ENCODE measurements around the gene ERBB4. TPM values are rescaled to one million over a fixed set of nuclear protein-coding genes. Genes with fewer than 3 reads are reported as not detected.

ERBB4 gene
- polyA plus RNA-seq, 2 of the 4 experiments (the other 2 are of a cell fraction), result not detected

DNA sequence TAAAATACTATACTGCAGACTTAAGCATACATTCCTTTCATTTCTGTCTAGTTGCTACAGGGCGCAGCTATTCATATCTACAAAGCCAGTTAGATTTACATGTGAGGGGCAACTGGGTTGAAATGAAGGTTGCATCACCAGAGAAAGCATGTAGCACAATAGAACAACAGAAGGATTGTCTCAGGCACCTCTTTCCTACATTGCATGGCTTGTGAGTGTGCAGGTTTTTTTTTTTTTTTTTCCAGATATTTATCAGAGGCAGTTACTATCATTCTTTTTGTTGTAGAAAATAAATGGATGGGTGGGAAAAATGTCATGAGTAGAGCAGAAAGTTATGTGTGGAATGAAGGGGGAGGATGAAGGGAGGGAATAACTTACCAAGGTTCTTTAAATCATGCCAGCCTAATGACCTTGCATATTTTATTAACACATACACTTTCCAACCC lies 86.8 kb downstream of the ERBB4 start:
- H3K27ac ChIP-seq, result peak overlapping the region in 1 of 2 experiments; percentile 48; a peak in 1 of 6 replicates
- POLR2A ChIA-PET, result no interaction called here
- no peak for TF ChIP-seq HOXB13 (CRISPR knock-in tag; IDR thresholded peaks at IDR 0.05; ENCODE audit: low read depth)
- no peak for TF ChIP-seq JUN (IDR thresholded peaks at IDR 0.05)
- TF ChIP-seq CBX8 (IDR thresholded peaks at IDR 0.05), result no peak
- peak in 1 of 2 experiments; percentile 31; a peak in 2 of 4 replicates for TF ChIP-seq CEBPB (IDR thresholded peaks at IDR 0.05)
- TF ChIP-seq GATA3 (IDR thresholded peaks at IDR 0.05; ENCODE audit: borderline replicate concordance), result peak; percentile 22; the same call in 1 of the 2 replicates
- no peak for TF ChIP-seq FOSB (CRISPR knock-in tag; IDR thresholded peaks at IDR 0.05)
- TF ChIP-seq ZFP36 (IDR thresholded peaks at IDR 0.05; ENCODE audit: borderline replicate concordance, partially characterized antibody), result no peak
- DNase-seq (ENCODE audit: low read depth in 1 of 2, low spot score in 1 of 2) (peak; percentile 1 to 41), FAIRE-seq (no peak), ATAC-seq (peak; percentile 39 to 78; a peak in 4 of 6 replicates)
- CTCF ChIA-PET, result no interaction called here
- WGBS (ENCODE audit: missing lambda C conversion rate), result 0% methylated on average over 1 of the region's 1 CpG
- peak overlapping the region; percentile 63 for H3K4me2 ChIP-seq
- H3K4me3 ChIP-seq, result no peak overlapping the region
- H3K9me3 ChIP-seq, result no peaks in the 10 kb centered on the region
- H3K4me1 ChIP-seq, result peaks cover 14% of the 10 kb centered on the region

DNA sequence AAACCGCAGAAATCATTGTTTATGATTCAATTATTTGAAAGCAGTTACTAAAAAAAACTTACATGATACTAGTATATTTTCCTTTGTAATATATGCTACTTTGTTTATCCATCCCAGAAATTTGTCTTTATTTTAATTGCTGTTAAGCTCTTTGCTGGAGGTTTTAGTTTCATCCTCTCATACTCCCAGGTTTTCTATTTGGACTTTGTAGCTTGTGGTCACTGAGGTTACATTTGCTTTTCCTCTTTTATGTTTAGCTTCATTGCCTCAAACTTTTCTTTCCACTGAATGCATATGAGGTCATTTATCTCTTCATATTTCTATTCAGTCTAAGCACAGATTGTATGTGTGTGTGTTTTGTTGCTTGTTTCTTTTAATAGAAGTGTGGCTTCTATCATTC lies 89.9 kb downstream of the ERBB4 start:
- CTCF ChIA-PET, result no interaction called here
- Histone ChIP-seq H3K4me3 (no peak overlapping the region), H3K9me3 (no peaks in the 10 kb centered on the region), H3K4me2 (no peak overlapping the region), H3K4me1 (peaks cover 14% of the 10 kb centered on the region), H3K27ac (no peak overlapping the region)
- WGBS (ENCODE audit: missing lambda C conversion rate), result 70% methylated on average over 1 of the region's 1 CpG
- no peak for DNase-seq (ENCODE audit: low read depth in 1 of 2, low spot score in 1 of 2)
- POLR2A ChIA-PET, result no interaction called here
- ATAC-seq, result no peak
- no peak for TF ChIP-seq CBX8 (IDR thresholded peaks at IDR 0.05)
- no peak for TF ChIP-seq EHMT2 (IDR thresholded peaks at IDR 0.05; ENCODE audit: low read depth)
- no peak for TF ChIP-seq CEBPB (IDR thresholded peaks at IDR 0.05)
- no peak for TF ChIP-seq HOXB13 (CRISPR knock-in tag; IDR thresholded peaks at IDR 0.05; ENCODE audit: low read depth)
- TF ChIP-seq POLR2AphosphoS2 (conservative IDR thresholded peaks at IDR 0.05; ENCODE audit: low read length), result no peak
- TF ChIP-seq, protein P1, sequence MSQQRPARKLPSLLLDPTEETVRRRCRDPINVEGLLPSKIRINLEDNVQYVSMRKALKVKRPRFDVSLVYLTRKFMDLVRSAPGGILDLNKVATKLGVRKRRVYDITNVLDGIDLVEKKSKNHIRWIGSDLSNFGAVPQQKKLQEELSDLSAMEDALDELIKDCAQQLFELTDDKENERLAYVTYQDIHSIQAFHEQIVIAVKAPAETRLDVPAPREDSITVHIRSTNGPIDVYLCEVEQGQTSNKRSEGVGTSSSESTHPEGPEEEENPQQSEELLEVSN (IDR thresholded peaks at IDR 0.05; ENCODE audit: borderline replicate concordance, low read depth), result no peak
- TF ChIP-seq CBX2 (IDR thresholded peaks at IDR 0.05; ENCODE audit: borderline replicate concordance, low read depth), result no peak
- TF ChIP-seq, protein P2, sequence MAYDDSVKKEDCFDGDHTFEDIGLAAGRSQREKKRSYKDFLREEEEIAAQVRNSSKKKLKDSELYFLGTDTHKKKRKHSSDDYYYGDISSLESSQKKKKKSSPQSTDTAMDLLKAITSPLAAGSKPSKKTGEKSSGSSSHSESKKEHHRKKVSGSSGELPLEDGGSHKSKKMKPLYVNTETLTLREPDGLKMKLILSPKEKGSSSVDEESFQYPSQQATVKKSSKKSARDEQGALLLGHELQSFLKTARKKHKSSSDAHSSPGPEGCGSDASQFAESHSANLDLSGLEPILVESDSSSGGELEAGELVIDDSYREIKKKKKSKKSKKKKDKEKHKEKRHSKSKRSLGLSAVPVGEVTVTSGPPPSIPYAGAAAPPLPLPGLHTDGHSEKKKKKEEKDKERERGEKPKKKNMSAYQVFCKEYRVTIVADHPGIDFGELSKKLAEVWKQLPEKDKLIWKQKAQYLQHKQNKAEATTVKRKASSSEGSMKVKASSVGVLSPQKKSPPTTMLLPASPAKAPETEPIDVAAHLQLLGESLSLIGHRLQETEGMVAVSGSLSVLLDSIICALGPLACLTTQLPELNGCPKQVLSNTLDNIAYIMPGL (CRISPR knock-in tag; IDR thresholded peaks at IDR 0.05; ENCODE audit: borderline replicate concordance), result no peak
- TF ChIP-seq BHLHE40 (IDR thresholded peaks at IDR 0.05; ENCODE audit: low read depth, low read length), result no peak
- no peak for TF ChIP-seq KDM1A (IDR thresholded peaks at IDR 0.05; ENCODE audit: low read depth)
- no peak for TF ChIP-seq ZFP36 (IDR thresholded peaks at IDR 0.05; ENCODE audit: borderline replicate concordance, partially characterized antibody)
- TF ChIP-seq SREBF2 (IDR thresholded peaks at IDR 0.05), result no peak
- TF ChIP-seq KDM5A (IDR thresholded peaks at IDR 0.05), result no peak
- no peak for TF ChIP-seq GATA3 (IDR thresholded peaks at IDR 0.05; ENCODE audit: borderline replicate concordance)
- TF ChIP-seq SMC3 (IDR thresholded peaks at IDR 0.05), result no peak
- no peak for TF ChIP-seq FOSB (CRISPR knock-in tag; IDR thresholded peaks at IDR 0.05)
- no peak for TF ChIP-seq HOXB5 (CRISPR knock-in tag; IDR thresholded peaks at IDR 0.05)
- no peak for FAIRE-seq

DNA sequence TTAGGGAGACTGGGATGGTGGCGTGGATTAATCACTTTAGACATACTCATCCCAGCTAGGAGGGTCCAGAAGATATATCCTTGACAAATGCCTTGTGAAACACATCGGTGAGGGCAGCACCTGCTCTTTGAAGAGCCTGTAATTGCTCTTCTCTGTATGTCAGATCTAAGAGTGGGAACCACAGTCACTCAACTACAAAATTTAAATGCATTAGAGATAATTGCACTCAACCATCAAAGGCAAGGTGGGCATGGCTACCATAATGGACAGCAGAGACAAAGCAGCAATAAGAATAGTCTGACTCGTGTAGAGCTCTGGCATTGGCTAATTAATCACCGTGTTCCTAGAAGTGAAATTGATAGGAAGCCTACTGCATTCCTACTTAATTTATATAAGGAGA lies 96.8 kb downstream of the ERBB4 start:
- no peak overlapping the region for H3K27ac ChIP-seq
- 10% methylated on average over 4 of the region's 4 CpGs for WGBS (ENCODE audit: missing lambda C conversion rate)
- CTCF ChIA-PET, result no interaction called here
- no peaks in the 10 kb centered on the region for H3K9me3 ChIP-seq
- TF ChIP-seq, protein P3, sequence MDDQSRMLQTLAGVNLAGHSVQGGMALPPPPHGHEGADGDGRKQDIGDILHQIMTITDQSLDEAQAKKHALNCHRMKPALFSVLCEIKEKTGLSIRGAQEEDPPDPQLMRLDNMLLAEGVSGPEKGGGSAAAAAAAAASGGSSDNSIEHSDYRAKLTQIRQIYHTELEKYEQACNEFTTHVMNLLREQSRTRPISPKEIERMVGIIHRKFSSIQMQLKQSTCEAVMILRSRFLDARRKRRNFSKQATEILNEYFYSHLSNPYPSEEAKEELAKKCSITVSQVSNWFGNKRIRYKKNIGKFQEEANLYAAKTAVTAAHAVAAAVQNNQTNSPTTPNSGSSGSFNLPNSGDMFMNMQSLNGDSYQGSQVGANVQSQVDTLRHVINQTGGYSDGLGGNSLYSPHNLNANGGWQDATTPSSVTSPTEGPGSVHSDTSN (IDR thresholded peaks at IDR 0.05), result no peak
- TF ChIP-seq MYC (IDR thresholded peaks at IDR 0.05; ENCODE audit: borderline replicate concordance, low read length) (no peak), SMC3 (IDR thresholded peaks at IDR 0.05) (no peak)
- H3K4me3 ChIP-seq, result no peak overlapping the region
- FAIRE-seq (no peak), ATAC-seq (no peak), DNase-seq (ENCODE audit: low read depth in 1 of 2, low spot score in 1 of 2) (no peak)
- H3K4me2 ChIP-seq, result no peak overlapping the region
- H3K4me1 ChIP-seq, result no peaks in the 10 kb centered on the region
- POLR2A ChIA-PET, result no interaction called here
